ENCODE measurements around the gene FAM187B.

- no peak for TF ChIP-seq EZH2 (IDR thresholded peaks at IDR 0.05; ENCODE audit: borderline replicate concordance, low read length)
- no peak for TF ChIP-seq CTCF (IDR thresholded peaks at IDR 0.05; ENCODE audit: low read length)
Observed at GRCh38 chr19:35213663-35214632, 14.6 kb downstream of the FAM187B start.
